Keratinocyte (primary cell): Measurements from ENCODE around the gene HGF. TPM values are rescaled to one million over a fixed set of nuclear protein-coding genes. Genes with fewer than 3 reads are reported as not detected.
A peak's percentile ranks its signal among the peaks of the same experiment; 100 is the strongest.

ENCODE experiments used
- DNase-seq: peaks from one replicate; pipeline ENCODE4 v3.0.0-alpha.2; 2011; ENCODE audit warnings: low read depth, missing footprints, low spot score
- FAIRE-seq: peaks from 2 replicates; lab custom pipeline; 2011; peaks lifted over from hg19 to GRCh38; lab: Jason Lieb, UNC
- H2AFZ ChIP-seq: 2 replicates; pipeline ENCODE4 v1.6.0; 2012; ENCODE audit warnings: low read length, control low read depth, inconsistent platforms; ENCODE audit not compliant: control insufficient read depth
- H3K27ac ChIP-seq: 2 replicates; pipeline ENCODE4 v1.5.1; 2011; ENCODE audit warnings: low read length; ENCODE audit not compliant: control insufficient read depth, insufficient read depth
- H3K27me3 ChIP-seq: 3 replicates; pipeline ENCODE4 v1.6.0; 2011; ENCODE audit warnings: low read length; ENCODE audit not compliant: control insufficient read depth, insufficient read depth; ENCODE audit errors: extremely low read depth
- H3K36me3 ChIP-seq, 2 experiments: 2 replicates in 1 of 2; 3 replicates in 1 of 2; pipeline ENCODE4 v1.5.1; 2011; ENCODE audit warnings: low read length in 2 of 2, mild to moderate bottlenecking in 1 of 2; ENCODE audit not compliant: control insufficient read depth in 2 of 2, insufficient read depth in 2 of 2; ENCODE audit errors: extremely low read depth in 1 of 2
- H3K4me1 ChIP-seq: 3 replicates; pipeline ENCODE4 v1.5.1; 2011; ENCODE audit warnings: low read length; ENCODE audit not compliant: control insufficient read depth, insufficient read depth; ENCODE audit errors: extremely low read depth
- H3K4me2 ChIP-seq: 3 replicates; pipeline ENCODE4 v1.6.0; 2011; ENCODE audit warnings: low read depth, low read length; ENCODE audit not compliant: control insufficient read depth, insufficient read depth; ENCODE audit errors: extremely low read depth
- H3K4me3 ChIP-seq, 3 experiments: fragments of 200-600 bp in 1 of 3; sonication (generic) in 1 of 3; 2 replicates in 2 of 3; 3 replicates in 1 of 3; pipeline ENCODE4 v1.5.1; 2011 to 2016; ENCODE audit warnings: low read length in 3 of 3, mild to moderate bottlenecking in 3 of 3, control low read depth in 2 of 3, inconsistent platforms in 1 of 3, low read depth in 1 of 3, mixed read lengths in 1 of 3, mixed run types in 1 of 3, moderate library complexity in 1 of 3; ENCODE audit not compliant: control insufficient read depth in 2 of 3, insufficient read depth in 2 of 3; ENCODE audit errors: extremely low read depth in 1 of 3
- H3K79me2 ChIP-seq: 2 replicates; pipeline ENCODE4 v1.6.0; 2012; ENCODE audit warnings: low read length; ENCODE audit not compliant: control insufficient read depth, insufficient read depth
- H3K9ac ChIP-seq: 3 replicates; pipeline ENCODE4 v1.6.0; 2011; ENCODE audit warnings: low read length; ENCODE audit not compliant: control insufficient read depth, insufficient read depth; ENCODE audit errors: extremely low read depth
- H3K9me1 ChIP-seq: 3 replicates; pipeline ENCODE4 v1.6.0; 2011; ENCODE audit warnings: low read length; ENCODE audit not compliant: control insufficient read depth, insufficient read depth; ENCODE audit errors: extremely low read depth
- H3K9me3 ChIP-seq: 2 replicates; pipeline ENCODE4 v1.5.1; 2012; ENCODE audit warnings: low read depth, low read length; ENCODE audit not compliant: control insufficient read depth
- H4K20me1 ChIP-seq: 3 replicates; pipeline ENCODE4 v1.6.0; 2011; ENCODE audit warnings: low read length; ENCODE audit not compliant: control insufficient read depth, insufficient read depth; ENCODE audit errors: extremely low read depth
- CTCF ChIP-seq, 3 experiments: IDR thresholded peaks in 1 of 3; conservative IDR thresholded peaks in 1 of 3; optimal IDR thresholded peaks in 1 of 3; 2 replicates in 2 of 3; 3 replicates in 1 of 3; pipeline versions ENCODE3 to v1.5.1; 2011; ENCODE audit warnings: low read length in 3 of 3, mild to moderate bottlenecking in 3 of 3, moderate library complexity in 2 of 3, control low read depth in 1 of 3, inconsistent platforms in 1 of 3; ENCODE audit not compliant: insufficient read depth in 2 of 3; ENCODE audit errors: extremely low read depth in 1 of 3
- EZH2 ChIP-seq: IDR thresholded peaks from one replicate; pipeline ENCODE4 v1.6.1; 2012; ENCODE audit warnings: inconsistent platforms, mild to moderate bottlenecking, low read length, moderate library complexity
- dilution Hi-C: fragments of 300-500 bp; cut with MboI; formaldehyde crosslinking; loops from one replicate; pipeline ENCODE4 v1.7.0; 2020; ENCODE audit warnings: low sequenced_read_pairs; ENCODE audit not compliant: extremely low pct_ligation_motif_present
- polyA plus RNA-seq, 5 experiments: library from polyadenylated mRNA; depleted of rRNA in 3 of 5; stranded (reverse) in 3 of 5; stranded (forward) in 1 of 5; unstranded in 1 of 5; fragments of >200 nt; gene quantifications; 1 replicate in 1 of 5; 2 replicates in 3 of 5; 3 replicates in 1 of 5; pipeline versions ENCODE4 v1.2.1 to v1.2.3, GENCODE V29; 2011 to 2012; ENCODE audit warnings: missing spikeins in 2 of 5, low read depth in 1 of 5, low replicate concordance in 1 of 5

HGF gene
- polyA plus RNA-seq, 1 donor (not counting 4 experiments of a cell fraction or from before 2014, with no cell fraction given): not detected

- dilution Hi-C loops: no loop called here
- TF ChIP-seq EZH2 (no peak), CTCF (optimal IDR thresholded peaks at IDR 0.05 in 1 of 3, IDR thresholded peaks at IDR 0.05 in 1 of 3, conservative IDR thresholded peaks at IDR 0.05 in 1 of 3; ENCODE audit: extremely low read depth in 1 of 3, insufficient read depth in 2 of 3, low read length in 3 of 3) (no peak)
- no peak for FAIRE-seq
Observed at GRCh38 chr7:81777697-81778096, 7.8 kb upstream of the HGF start.

GRCh38 chr7:81776948-81777630 is 7.2 kb upstream of the HGF start:
- Histone ChIP-seq H3K9me3 (no peaks in the 10 kb centered on the region), H2AFZ (no peak overlapping the region), H3K4me1 (no peaks in the 10 kb centered on the region), H3K9me1 (no peaks in the 10 kb centered on the region), H3K4me3 (no peak overlapping the region), H3K27me3 (no peaks in the 10 kb centered on the region), H3K9ac (no peak overlapping the region), H4K20me1 (no peaks in the 10 kb centered on the region), H3K79me2 (no peaks in the 10 kb centered on the region), H3K27ac (no peak overlapping the region), H3K36me3 (no peaks in the 10 kb centered on the region), H3K4me2 (no peak overlapping the region)
- dilution Hi-C loops: no loop called here
- DNase-seq (no peak), FAIRE-seq (no peak)
- TF ChIP-seq EZH2 (no peak), CTCF (optimal IDR thresholded peaks at IDR 0.05 in 1 of 3, IDR thresholded peaks at IDR 0.05 in 1 of 3, conservative IDR thresholded peaks at IDR 0.05 in 1 of 3; ENCODE audit: extremely low read depth in 1 of 3, insufficient read depth in 2 of 3, low read length in 3 of 3) (peak in 2 of 3 experiments; percentile 19 to 20)

More at GRCh38 chr7:81777697-81778096, 7.8 kb upstream of the HGF start:
- Histone ChIP-seq H2AFZ (no peak overlapping the region), H3K9me3 (no peaks in the 10 kb centered on the region), H3K9ac (no peak overlapping the region), H3K36me3 (no peaks in the 10 kb centered on the region), H3K4me1 (no peaks in the 10 kb centered on the region), H4K20me1 (no peaks in the 10 kb centered on the region), H3K27me3 (no peaks in the 10 kb centered on the region), H3K4me3 (no peak overlapping the region), H3K9me1 (no peaks in the 10 kb centered on the region), H3K27ac (no peak overlapping the region), H3K4me2 (no peak overlapping the region), H3K79me2 (no peaks in the 10 kb centered on the region)
- DNase-seq: no peak
